Sigmoid colon (tissue), 4 donors: ENCODE measurements around the gene SOX30.

Experiments
- EP300 ChIP-seq, 4 donors: sonication (generic); formaldehyde crosslinking; IDR thresholded peaks; one replicate each; pipeline ENCODE4 v1.6.1; 2017; ENCODE audit warnings: antibody characterized with exemption in 4 of 4
- TF ChIP-seq, protein P1 (sequence below), 4 experiments: fragments of 450-650 bp in 3 of 4; fragments of 200-600 bp in 1 of 4; IDR thresholded peaks; one replicate each; pipeline ENCODE4 v1.5.1; 2016 to 2019; ENCODE audit warnings: antibody characterized with exemption in 4 of 4, mild to moderate bottlenecking in 3 of 4, moderate library complexity in 2 of 4

DNA sequence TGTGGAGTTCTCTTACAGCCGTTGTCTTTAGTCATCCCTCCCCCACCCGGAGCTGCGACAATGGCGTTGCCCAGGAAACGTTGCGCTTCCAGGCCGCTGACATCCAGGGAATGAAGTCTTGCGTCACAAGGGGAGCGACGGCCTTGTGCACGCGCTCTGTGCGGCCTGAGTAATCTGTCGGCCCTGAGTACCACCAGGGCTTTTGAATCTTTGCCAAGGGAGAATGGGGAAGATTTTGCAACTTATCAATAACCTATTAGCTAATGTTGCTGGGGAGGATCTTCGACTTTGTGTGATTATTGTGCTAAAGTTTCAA lies at the start of gene SOX30:
- TF ChIP-seq, protein P1, sequence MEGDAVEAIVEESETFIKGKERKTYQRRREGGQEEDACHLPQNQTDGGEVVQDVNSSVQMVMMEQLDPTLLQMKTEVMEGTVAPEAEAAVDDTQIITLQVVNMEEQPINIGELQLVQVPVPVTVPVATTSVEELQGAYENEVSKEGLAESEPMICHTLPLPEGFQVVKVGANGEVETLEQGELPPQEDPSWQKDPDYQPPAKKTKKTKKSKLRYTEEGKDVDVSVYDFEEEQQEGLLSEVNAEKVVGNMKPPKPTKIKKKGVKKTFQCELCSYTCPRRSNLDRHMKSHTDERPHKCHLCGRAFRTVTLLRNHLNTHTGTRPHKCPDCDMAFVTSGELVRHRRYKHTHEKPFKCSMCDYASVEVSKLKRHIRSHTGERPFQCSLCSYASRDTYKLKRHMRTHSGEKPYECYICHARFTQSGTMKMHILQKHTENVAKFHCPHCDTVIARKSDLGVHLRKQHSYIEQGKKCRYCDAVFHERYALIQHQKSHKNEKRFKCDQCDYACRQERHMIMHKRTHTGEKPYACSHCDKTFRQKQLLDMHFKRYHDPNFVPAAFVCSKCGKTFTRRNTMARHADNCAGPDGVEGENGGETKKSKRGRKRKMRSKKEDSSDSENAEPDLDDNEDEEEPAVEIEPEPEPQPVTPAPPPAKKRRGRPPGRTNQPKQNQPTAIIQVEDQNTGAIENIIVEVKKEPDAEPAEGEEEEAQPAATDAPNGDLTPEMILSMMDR (IDR thresholded peaks at IDR 0.05): no peak
- TF ChIP-seq EP300 (IDR thresholded peaks at IDR 0.05): no peak
